Panc1 (cell line): ENCODE results near the gene MAP1LC3A. TPM values are rescaled to one million over a fixed set of nuclear protein-coding genes. Genes with fewer than 3 reads are reported as not detected.

Experiments used
- ATAC-seq: fragments of 200-7000 bp; cut with Tn5 transposase; 2 replicates; pipeline ENCODE4 v1.9.1; 2020; ENCODE audit warnings: mild to moderate bottlenecking, moderate library complexity
- BruUV-seq: library from RNA; stranded (reverse); fragments of 400-500 nt; replicated peaks from 2 replicates; lab custom pipeline; 2021; lab: Mats Ljungman, UMichigan
- CTCF ChIA-PET: fragments of 300-600 bp; sonication (Branson Sonifier 250); formaldehyde crosslinking; loops from one replicate; lab custom pipeline; 2022; ENCODE audit warnings: antibody characterized with exemption; lab: Charles Lee
- POLR2A ChIA-PET: fragments of 300-600 bp; sonication (Branson Sonifier 250); formaldehyde crosslinking; loops from one replicate; lab custom pipeline; 2022; ENCODE audit warnings: antibody characterized with exemption; lab: Charles Lee
- DNase-seq: peaks from one replicate; pipeline ENCODE4 v3.0.0-alpha.2; 2010; ENCODE audit warnings: low read depth, low spot score
- H3K27ac ChIP-seq: 2 replicates; pipeline ENCODE4 v1.5.1; 2011; ENCODE audit warnings: mild to moderate bottlenecking, low read length, inconsistent platforms
- H3K27me3 ChIP-seq: fragments of 200-500 bp; sonication (Bioruptor generic); 2 replicates; pipeline ENCODE4 v1.6.0; 2014; ENCODE audit warnings: low read length, inconsistent platforms; ENCODE audit not compliant: control insufficient read depth, insufficient read depth
- H3K36me3 ChIP-seq: fragments of 200-500 bp; sonication (Bioruptor generic); 2 replicates; pipeline ENCODE4 v1.5.1; 2014; ENCODE audit warnings: inconsistent platforms, mild to moderate bottlenecking, low read length, moderate library complexity; ENCODE audit not compliant: control insufficient read depth, insufficient read depth
- H3K4me1 ChIP-seq: 2 replicates; pipeline ENCODE4 v1.5.1; 2011; ENCODE audit warnings: inconsistent platforms, mild to moderate bottlenecking, low read length, moderate library complexity; ENCODE audit not compliant: control insufficient read depth, insufficient read depth
- H3K4me3 ChIP-seq, 2 experiments: 2 replicates each; pipeline ENCODE4 v1.5.1; 2011 to 2012; ENCODE audit warnings: low read depth in 2 of 2, low read length in 2 of 2, mild to moderate bottlenecking in 2 of 2, inconsistent platforms in 1 of 2, moderate library complexity in 1 of 2
- H3K9me3 ChIP-seq: fragments of 200-500 bp; sonication (Bioruptor generic); 2 replicates; pipeline ENCODE4 v1.5.1; 2014; ENCODE audit warnings: low read depth, mild to moderate bottlenecking, inconsistent platforms, low read length, moderate library complexity; ENCODE audit not compliant: control insufficient read depth, insufficient read depth
- POLR2AphosphoS5 ChIP-seq: IDR thresholded peaks from 2 replicates; pipeline ENCODE4 v1.6.1; 2012; ENCODE audit warnings: mild to moderate bottlenecking, low read depth, low read length, moderate library complexity
- SIN3A ChIP-seq: IDR thresholded peaks from 2 replicates; pipeline ENCODE4 v1.6.1; 2012; ENCODE audit warnings: low read depth, mild to moderate bottlenecking, low read length, moderate library complexity, borderline replicate concordance; ENCODE audit not compliant: insufficient read depth
- TCF7L2 ChIP-seq: IDR thresholded peaks from 2 replicates; pipeline ENCODE4 v1.6.1; 2011; ENCODE audit warnings: mild to moderate bottlenecking, low read depth, low read length, inconsistent platforms
- in situ Hi-C: cut with HindIII; loops from 2 replicates; pipeline ENCODE4 v1.10.0; 2016; ENCODE audit warnings: low sequenced_read_pairs, low pct_unique_long_range_greater_than_20kb
- intact Hi-C: fragments of 100-400 bp; cut with micrococcal nuclease; formaldehyde crosslinking; loops from one replicate; pipeline ENCODE4 v1.10.0; 2022; ENCODE audit not compliant: unreplicated experiment
- total RNA-seq: library from RNA; stranded (reverse); gene quantifications from one replicate; pipeline ENCODE4 v1.2.1, GENCODE V29; 2021; ENCODE audit not compliant: unreplicated experiment
- TF ChIP-seq, protein P1 (sequence below): fragments of 450-650 bp; IDR thresholded peaks from 2 replicates; pipeline ENCODE4 v1.5.1; 2017; ENCODE audit warnings: mild to moderate bottlenecking
- TF ChIP-seq, protein P2 (sequence below), 2 experiments: IDR thresholded peaks; 2 replicates each; pipeline ENCODE4 v1.6.1; 2011 to 2012; ENCODE audit warnings: low read depth in 2 of 2, control low read depth in 1 of 2, low read length in 1 of 2, mild to moderate bottlenecking in 1 of 2, moderate library complexity in 1 of 2; ENCODE audit not compliant: insufficient read depth in 1 of 2

The MAP1LC3A gene
- total RNA-seq, 1 experiment from 2014 or later = 25.1 TPM

DNA sequence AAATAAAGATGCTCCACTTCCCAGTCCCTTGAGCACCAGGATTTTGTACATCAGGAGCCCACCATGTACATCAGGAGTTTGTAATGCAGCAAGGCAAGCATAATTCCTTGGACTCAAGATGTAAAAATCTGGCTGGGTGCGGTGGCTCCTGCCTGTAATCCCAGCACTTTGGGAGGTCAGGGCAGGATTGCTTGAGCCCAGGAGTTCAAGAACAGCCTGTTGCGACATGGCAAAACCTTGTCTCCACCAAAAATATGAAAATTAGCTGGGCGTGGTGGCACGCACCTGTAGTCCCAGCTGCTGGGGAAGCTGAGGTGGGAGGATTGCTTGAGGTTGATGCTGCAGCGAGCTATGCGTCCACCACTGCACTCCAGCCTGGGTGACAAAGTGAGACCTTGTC is 16.1 kb upstream of the MAP1LC3A start:
- no peaks in the 10 kb centered on the region for H3K27me3 ChIP-seq
- ChIA-PET POLR2A (no interaction called here), CTCF (no interaction called here)
- DNase-seq (no peak), ATAC-seq (no peak)
- H3K4me1 ChIP-seq = no peaks in the 10 kb centered on the region
- H3K36me3 ChIP-seq = no peaks in the 10 kb centered on the region; the same call in 1 of the 2 replicates
- no peak overlapping the region for H3K27ac ChIP-seq
- in situ Hi-C loops = no loop called here
- intact Hi-C loops = no loop called here
- no TSS peak for BruUV-seq
- TF ChIP-seq SIN3A = no peak
- TF ChIP-seq POLR2AphosphoS5 = no peak
- TF ChIP-seq, protein P1, sequence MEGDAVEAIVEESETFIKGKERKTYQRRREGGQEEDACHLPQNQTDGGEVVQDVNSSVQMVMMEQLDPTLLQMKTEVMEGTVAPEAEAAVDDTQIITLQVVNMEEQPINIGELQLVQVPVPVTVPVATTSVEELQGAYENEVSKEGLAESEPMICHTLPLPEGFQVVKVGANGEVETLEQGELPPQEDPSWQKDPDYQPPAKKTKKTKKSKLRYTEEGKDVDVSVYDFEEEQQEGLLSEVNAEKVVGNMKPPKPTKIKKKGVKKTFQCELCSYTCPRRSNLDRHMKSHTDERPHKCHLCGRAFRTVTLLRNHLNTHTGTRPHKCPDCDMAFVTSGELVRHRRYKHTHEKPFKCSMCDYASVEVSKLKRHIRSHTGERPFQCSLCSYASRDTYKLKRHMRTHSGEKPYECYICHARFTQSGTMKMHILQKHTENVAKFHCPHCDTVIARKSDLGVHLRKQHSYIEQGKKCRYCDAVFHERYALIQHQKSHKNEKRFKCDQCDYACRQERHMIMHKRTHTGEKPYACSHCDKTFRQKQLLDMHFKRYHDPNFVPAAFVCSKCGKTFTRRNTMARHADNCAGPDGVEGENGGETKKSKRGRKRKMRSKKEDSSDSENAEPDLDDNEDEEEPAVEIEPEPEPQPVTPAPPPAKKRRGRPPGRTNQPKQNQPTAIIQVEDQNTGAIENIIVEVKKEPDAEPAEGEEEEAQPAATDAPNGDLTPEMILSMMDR = no peak
- no peak for TF ChIP-seq TCF7L2
- TF ChIP-seq, protein P2, sequence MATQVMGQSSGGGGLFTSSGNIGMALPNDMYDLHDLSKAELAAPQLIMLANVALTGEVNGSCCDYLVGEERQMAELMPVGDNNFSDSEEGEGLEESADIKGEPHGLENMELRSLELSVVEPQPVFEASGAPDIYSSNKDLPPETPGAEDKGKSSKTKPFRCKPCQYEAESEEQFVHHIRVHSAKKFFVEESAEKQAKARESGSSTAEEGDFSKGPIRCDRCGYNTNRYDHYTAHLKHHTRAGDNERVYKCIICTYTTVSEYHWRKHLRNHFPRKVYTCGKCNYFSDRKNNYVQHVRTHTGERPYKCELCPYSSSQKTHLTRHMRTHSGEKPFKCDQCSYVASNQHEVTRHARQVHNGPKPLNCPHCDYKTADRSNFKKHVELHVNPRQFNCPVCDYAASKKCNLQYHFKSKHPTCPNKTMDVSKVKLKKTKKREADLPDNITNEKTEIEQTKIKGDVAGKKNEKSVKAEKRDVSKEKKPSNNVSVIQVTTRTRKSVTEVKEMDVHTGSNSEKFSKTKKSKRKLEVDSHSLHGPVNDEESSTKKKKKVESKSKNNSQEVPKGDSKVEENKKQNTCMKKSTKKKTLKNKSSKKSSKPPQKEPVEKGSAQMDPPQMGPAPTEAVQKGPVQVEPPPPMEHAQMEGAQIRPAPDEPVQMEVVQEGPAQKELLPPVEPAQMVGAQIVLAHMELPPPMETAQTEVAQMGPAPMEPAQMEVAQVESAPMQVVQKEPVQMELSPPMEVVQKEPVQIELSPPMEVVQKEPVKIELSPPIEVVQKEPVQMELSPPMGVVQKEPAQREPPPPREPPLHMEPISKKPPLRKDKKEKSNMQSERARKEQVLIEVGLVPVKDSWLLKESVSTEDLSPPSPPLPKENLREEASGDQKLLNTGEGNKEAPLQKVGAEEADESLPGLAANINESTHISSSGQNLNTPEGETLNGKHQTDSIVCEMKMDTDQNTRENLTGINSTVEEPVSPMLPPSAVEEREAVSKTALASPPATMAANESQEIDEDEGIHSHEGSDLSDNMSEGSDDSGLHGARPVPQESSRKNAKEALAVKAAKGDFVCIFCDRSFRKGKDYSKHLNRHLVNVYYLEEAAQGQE (IDR thresholded peaks at IDR 0.05; ENCODE audit: insufficient read depth in 1 of 2, low read depth in 2 of 2, low read length in 1 of 2) = no peak
- no peaks in the 10 kb centered on the region for H3K9me3 ChIP-seq
- H3K4me3 ChIP-seq = no peak overlapping the region

DNA sequence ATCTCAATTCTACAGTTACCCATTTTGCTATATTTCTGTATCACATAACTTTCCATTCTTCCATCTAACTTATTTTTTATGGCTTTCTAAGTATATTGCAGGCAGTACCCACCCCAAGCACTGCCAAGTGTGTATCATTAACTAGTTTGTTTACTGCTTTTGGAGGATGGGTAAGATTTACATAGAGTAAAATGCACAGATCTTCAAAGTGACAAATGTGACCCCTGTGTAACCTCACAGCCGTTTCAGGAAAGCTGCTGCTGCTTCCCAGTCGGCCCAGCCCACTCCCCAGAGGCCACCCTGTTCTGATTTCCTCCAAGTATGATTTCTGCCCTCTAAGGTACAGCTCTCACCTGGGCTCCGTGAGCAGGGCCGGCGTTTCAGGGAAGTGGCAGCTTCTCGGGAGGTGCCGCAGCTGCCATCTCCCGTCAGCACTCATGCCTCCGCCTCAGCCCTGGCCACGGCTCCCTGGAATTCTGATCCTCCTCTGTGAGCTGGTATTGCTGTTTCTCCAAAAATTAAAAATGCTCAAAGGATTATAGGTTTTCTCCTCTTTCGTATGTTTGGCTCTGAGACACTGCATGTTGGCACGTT is 15.0 kb upstream of the MAP1LC3A start:
- BruUV-seq = no TSS peak
- in situ Hi-C loops = no loop called here
- TF ChIP-seq TCF7L2 (no peak), SIN3A (no peak), POLR2AphosphoS5 (no peak)
- TF ChIP-seq, protein P2 (IDR thresholded peaks at IDR 0.05; ENCODE audit: insufficient read depth in 1 of 2, low read depth in 2 of 2, low read length in 1 of 2) = no peak
- TF ChIP-seq, protein P1 = no peak
- Histone ChIP-seq H3K4me1 (no peaks in the 10 kb centered on the region), H3K9me3 (no peaks in the 10 kb centered on the region), H3K4me3 (no peak overlapping the region), H3K27ac (no peak overlapping the region), H3K36me3 (no peaks in the 10 kb centered on the region; the same call in 1 of the 2 replicates), H3K27me3 (no peaks in the 10 kb centered on the region)
- CTCF ChIA-PET = interaction anchor here (0.6 kb wide), 1 partner anchor 423 kb away, joined by 12 read pairs; no protein-coding TSS in a partner anchor
- ATAC-seq (no peak), DNase-seq (no peak)
- intact Hi-C loops = no loop called here
- POLR2A ChIA-PET = interaction anchor here (0.5 to 0.7 kb wide), 2 partner anchors 146 to 238 kb away, joined by 3 to 6 read pairs; no protein-coding TSS in a partner anchor
